ENCODE measurements around the gene POGK. TPM values are rescaled to one million over a fixed set of nuclear protein-coding genes. Genes with fewer than 3 reads are reported as not detected.

Gene POGK
- polyA plus RNA-seq, 1 experiment = 13.7 TPM

DNA sequence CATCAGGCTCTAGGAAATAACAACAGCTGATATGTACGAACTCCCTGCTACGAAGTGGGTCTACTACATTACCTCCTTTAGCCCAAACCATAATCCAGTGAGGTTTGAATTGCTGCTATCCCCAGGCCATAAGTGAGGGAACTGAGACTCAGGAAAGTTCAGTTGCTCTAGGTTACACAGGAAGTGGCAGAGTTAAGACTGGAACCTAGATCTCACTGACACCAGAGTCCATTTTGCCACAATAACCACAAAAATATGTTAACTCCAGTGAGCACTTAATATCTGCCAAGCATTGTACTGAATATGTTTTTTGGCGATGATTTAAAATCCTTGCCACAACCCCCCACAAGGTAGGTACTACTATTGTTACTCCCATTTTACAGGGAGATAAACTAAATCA lies 45.7 kb downstream of the POGK start:
- H3K36me3 ChIP-seq (ENCODE audit: control insufficient read depth, insufficient read depth, low read length) = no peaks in the 10 kb centered on the region
- H3K27me3 ChIP-seq (ENCODE audit: control insufficient read depth, insufficient read depth, low read length) = peaks cover 8% of the 10 kb centered on the region
- H3K4me3 ChIP-seq (ENCODE audit: low read depth, low read length) = no peak overlapping the region
- TF ChIP-seq, protein P1, sequence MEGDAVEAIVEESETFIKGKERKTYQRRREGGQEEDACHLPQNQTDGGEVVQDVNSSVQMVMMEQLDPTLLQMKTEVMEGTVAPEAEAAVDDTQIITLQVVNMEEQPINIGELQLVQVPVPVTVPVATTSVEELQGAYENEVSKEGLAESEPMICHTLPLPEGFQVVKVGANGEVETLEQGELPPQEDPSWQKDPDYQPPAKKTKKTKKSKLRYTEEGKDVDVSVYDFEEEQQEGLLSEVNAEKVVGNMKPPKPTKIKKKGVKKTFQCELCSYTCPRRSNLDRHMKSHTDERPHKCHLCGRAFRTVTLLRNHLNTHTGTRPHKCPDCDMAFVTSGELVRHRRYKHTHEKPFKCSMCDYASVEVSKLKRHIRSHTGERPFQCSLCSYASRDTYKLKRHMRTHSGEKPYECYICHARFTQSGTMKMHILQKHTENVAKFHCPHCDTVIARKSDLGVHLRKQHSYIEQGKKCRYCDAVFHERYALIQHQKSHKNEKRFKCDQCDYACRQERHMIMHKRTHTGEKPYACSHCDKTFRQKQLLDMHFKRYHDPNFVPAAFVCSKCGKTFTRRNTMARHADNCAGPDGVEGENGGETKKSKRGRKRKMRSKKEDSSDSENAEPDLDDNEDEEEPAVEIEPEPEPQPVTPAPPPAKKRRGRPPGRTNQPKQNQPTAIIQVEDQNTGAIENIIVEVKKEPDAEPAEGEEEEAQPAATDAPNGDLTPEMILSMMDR (IDR thresholded peaks at IDR 0.05; ENCODE audit: insufficient read depth, low read depth, low read length) = no peak
- CTCF ChIA-PET = interaction anchor here (0.6 to 7.9 kb wide), 9 partner anchors 10 to 648 kb away, joined by 3 to 73 read pairs (median 4); no protein-coding TSS in a partner anchor
- no peak for DNase-seq (ENCODE audit: low read depth)
- POLR2A ChIA-PET = no interaction called here

GRCh38 chr1:166888373-166889111 lies 49.3 kb downstream of the POGK start:
- Histone ChIP-seq H3K27me3 (ENCODE audit: control insufficient read depth, insufficient read depth, low read length) (peaks cover 7% of the 10 kb centered on the region), H3K4me3 (ENCODE audit: low read depth, low read length) (no peak overlapping the region), H3K36me3 (ENCODE audit: control insufficient read depth, insufficient read depth, low read length) (no peaks in the 10 kb centered on the region)
- TF ChIP-seq, protein P1 (IDR thresholded peaks at IDR 0.05; ENCODE audit: insufficient read depth, low read depth, low read length) = no peak
- ChIA-PET POLR2A (no interaction called here), CTCF (no interaction called here)
- no peak for DNase-seq (ENCODE audit: low read depth)

GRCh38 chr1:166889776-166890175 lies 50.5 kb downstream of the POGK start:
- no peak for DNase-seq (ENCODE audit: low read depth)
- POLR2A ChIA-PET = no interaction called here
- TF ChIP-seq, protein P1 (IDR thresholded peaks at IDR 0.05; ENCODE audit: insufficient read depth, low read depth, low read length) = no peak
- Histone ChIP-seq H3K27me3 (ENCODE audit: control insufficient read depth, insufficient read depth, low read length) (peaks cover 5% of the 10 kb centered on the region), H3K4me3 (ENCODE audit: low read depth, low read length) (no peak overlapping the region), H3K36me3 (ENCODE audit: control insufficient read depth, insufficient read depth, low read length) (no peaks in the 10 kb centered on the region)
- CTCF ChIA-PET = interaction anchor here (3.1 kb wide), 1 partner anchor 169 kb away, joined by 11 read pairs; no protein-coding TSS in a partner anchor

DNA sequence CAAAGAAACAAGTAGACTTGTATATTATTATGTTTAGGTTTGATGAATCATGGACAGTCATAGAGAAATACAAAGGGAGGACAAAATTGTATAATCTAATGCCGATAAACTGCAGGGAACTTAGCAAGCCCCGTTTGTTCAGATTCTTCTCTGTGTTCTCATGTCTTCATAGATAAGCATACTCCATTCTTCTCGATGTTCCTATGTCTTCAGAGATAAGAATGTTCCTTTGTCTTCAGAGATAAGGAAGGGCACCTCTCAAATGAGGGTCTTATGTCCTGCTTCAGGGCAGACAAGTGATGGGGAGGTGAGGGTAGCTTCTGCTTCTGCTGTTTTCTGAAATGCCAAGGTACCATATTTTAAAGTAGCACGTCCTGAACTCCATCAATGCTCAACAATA lies 56.5 kb downstream of the POGK start:
- no peak for DNase-seq (ENCODE audit: low read depth)
- Histone ChIP-seq H3K36me3 (ENCODE audit: control insufficient read depth, insufficient read depth, low read length) (no peaks in the 10 kb centered on the region), H3K4me3 (ENCODE audit: low read depth, low read length) (no peak overlapping the region), H3K27me3 (ENCODE audit: control insufficient read depth, insufficient read depth, low read length) (no peaks in the 10 kb centered on the region)
- POLR2A ChIA-PET = no interaction called here
- CTCF ChIA-PET = interaction anchor here (2.5 kb wide), 1 partner anchor 15 kb away, joined by 9 read pairs; no protein-coding TSS in a partner anchor
- TF ChIP-seq, protein P1 (IDR thresholded peaks at IDR 0.05; ENCODE audit: insufficient read depth, low read depth, low read length) = no peak

DNA sequence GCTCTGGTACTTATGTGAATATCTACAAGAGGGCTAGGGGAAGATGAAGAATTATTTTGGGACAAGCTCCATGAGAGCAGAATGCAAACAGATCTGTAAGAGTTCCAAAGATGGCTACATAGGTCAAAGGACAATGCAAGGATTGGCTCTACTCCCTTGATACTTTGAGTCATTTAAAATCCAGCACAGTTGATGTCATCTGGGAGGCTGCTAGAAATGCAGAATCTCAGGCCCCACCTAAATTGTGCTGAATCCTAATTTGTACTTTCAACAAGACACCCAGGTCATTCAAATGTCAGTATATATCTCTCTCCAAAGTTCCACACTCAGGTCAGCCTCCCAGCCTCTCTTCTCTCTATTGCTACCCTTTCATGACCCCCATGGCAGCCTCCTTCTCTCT lies 60.5 kb downstream of the POGK start:
- TF ChIP-seq, protein P1 (IDR thresholded peaks at IDR 0.05; ENCODE audit: insufficient read depth, low read depth, low read length) = no peak
- DNase-seq (ENCODE audit: low read depth) = no peak
- H3K27me3 ChIP-seq (ENCODE audit: control insufficient read depth, insufficient read depth, low read length) = no peaks in the 10 kb centered on the region
- no peaks in the 10 kb centered on the region for H3K36me3 ChIP-seq (ENCODE audit: control insufficient read depth, insufficient read depth, low read length)
- no peak overlapping the region for H3K4me3 ChIP-seq (ENCODE audit: low read depth, low read length)
- CTCF ChIA-PET = no interaction called here
- POLR2A ChIA-PET = no interaction called here
